NCI-H187 (cell line): ENCODE measurements around the gene TMEM134.
"Not testable (repeated sequence)": the region's sequence is repeated elsewhere in the genome, so short reads cannot be mapped to it uniquely, and the experiment has no call there.

Experiments
- DNase-seq, 2 experiments: peaks; one replicate each; lab custom pipeline; 2025; lab: John Stamatoyannopoulos, UW

Gene TMEM134

DNA sequence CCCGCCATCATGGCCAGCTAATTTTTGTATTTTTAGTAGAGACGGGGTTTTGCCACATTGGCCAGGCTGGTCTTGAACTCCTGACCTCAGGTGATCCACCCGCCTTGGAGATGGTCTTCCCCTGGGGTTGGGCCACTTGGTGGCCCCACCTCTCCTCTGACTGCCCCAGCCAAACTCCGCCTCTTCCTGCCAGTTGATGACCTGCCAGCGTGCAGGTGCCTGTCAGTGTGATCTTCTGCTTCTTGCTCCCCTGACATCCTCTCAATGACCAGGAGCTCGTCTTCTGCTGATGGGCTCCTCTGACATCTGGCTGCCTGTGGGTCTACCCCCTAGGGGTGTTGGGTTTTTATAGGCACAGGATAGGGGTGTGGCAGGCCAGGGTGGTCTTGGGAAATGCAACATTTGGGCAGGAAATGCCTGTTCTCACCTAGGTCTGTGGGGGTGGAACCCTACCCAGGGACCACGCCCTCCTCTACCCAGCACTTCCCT, 16.9 kb upstream of the TMEM134 start:
- not testable (repeated sequence) for DNase-seq

DNA sequence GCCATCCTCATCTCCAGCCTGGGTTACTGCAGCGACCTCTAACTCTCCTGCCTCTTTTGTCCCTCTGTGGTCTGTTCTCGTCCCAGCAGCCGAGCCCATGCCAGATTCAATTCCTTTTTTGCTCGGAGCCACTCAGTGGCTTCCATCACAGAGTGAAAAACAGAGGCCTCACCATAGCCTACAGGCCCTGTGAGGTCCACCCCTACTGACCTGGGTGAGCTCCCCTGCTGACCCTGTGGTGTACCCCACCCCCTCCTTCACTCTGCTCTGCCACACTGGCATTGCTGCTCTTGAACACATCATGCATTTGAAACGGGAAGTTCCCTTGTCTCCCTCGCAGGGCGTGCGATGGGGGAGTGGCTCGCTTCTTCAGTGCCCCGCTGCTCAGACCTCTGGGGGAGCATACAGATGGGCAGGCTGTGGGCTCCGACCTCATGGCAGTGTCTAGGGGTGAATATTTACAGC, 15.8 kb upstream of the TMEM134 start:
- DNase-seq, result no peak

DNA sequence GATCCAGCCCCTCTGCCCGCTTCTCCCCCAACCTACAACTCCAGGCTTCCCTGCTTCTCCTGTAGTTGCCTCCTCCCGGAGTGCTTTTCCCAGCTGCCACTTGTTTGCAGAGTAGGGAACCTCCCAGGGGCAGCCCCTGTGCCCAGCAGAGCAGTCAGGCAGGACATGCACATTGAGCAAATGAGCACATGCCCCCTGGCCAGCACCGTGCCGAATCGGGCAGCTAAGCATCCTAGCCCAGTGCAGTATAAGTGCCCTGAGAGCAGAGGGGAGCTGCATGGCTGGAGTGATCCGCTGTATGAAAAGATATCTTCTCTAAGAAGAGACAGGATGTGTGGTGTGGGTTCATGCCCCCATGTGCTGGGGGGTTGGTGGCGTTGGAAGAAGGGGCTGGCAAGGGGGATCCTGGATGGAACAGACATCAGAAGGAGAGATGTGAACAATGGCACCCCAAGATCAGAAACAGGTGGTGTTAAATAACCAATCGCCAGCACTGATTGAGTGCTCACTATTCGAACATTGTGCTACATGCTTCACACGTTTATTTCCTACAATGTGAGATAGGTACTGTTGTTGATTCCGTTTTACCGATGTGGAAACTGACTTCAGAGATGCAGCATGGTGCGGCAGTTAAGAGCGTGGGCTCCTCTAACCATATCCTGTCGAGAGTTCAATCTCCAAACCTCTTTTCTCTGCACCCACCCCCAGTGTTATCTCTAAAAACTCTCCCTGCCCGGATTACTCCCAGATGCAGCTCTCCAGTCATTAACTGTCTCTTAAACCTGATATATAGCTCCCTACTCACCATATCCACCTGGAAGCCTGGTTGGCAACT, 15.0 kb upstream of the TMEM134 start:
- no peak for DNase-seq

DNA sequence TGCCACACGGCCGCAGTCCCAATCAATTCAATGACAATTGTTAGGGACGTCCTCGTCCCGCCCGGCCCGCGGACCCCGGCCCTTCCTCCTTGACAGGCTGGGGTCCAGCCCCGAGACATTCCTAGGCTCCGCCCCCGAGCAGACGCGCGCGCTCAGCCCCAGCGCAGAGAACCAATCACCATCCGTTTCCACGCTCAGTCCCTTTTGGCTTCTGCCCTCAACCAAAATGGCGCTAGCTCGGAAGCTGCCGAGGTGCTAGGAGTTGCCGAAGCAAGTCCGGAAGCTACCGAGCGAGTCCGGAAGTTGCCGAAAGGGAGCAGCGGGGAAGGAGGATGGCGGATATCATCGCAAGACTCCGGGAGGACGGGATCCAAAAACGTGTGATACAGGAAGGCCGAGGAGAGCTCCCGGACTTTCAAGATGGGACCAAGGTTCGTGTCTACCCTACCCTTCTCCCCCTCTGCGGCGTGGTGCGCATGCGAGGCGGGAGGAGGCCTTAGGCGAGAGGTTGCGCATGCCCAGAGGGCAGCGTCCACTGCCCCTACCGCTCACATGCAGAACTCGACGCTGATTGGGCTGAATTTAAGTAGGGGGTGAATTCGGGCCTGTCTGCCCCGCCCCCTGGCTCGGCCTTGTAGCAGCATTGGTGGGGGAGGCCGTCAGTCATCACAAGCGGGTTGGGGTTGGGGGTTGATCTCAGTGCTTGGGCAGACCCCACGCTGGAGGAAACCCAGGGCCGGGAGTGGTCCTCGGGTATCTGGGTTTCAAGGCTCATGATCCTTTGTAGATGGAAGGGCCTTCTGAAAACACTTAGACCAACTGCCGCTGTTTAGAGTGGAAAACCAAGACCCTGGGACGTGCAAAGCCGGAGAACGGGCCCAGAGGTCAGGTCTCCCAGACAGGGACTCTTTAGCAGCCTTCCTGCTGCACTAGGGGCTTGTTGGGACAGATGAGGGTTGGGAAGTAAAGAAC, 14.1 kb upstream of the TMEM134 start, which contains the start of gene AIP:
Gene AIP (plus strand): TSS at position 200 of the 972 bp plus-strand sequence. CDS start 133 bp downstream, at position 333.
- DNase-seq, result peak; percentile 90 to 91

DNA sequence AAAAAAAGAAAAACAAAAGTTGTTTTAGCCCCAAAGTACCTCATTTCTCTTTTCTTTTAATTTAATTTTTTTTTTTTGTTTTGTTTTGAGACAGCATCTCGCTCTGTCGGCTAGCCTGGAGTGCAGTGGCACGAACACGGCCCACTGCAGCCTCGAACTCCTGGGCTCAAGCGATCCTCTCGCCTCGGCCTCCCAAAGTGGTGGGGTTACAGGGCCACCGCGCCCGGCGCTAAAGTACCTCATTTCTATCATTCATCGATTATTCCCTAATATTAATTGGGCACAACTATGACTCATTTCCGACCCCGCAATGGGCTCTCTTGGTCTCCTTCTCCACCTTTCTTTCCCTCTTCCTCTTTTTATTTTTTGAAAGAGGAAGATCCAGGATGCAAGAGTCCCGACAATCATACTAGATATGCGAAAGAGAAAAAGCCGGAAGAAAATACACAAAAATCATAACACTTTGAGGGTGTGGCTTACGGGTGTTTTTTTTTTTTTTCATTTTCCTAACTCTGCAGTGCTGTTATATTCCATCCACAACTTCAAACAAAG, 13.3 kb upstream of the TMEM134 start:
- no peak for DNase-seq

DNA sequence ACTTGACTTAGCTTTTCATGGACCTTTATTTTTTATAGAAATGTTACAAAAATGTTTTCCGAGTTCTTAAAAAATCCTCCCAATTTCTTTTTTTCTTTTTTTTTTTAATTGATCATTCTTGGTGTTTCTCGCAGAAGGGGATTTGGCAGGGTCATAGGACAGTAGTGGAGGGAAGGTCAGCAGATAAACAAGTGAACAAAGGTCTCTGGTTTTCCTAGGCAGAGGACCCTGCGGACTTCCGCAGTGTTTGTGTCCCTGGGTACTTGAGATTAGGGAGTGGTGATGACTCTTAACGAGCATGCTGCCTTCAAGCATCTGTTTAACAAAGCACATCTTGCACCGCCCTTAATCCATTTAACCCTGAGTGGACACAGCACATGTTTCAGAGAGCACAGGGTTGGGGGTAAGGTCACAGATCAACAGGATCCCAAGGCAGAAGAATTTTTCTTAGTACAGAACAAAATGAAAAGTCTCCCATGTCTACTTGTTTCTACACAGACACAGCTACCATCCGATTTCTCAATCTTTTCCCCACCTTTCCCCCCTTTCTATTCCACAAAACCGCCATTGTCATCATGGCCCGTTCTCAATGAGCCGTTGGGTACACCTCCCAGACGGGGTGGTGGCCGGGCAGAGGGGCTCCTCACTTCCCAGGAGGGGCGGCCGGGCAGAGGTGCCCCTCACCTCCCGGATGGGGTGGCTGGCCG, 8.4 kb upstream of the TMEM134 start:
- not testable (repeated sequence) for DNase-seq

DNA sequence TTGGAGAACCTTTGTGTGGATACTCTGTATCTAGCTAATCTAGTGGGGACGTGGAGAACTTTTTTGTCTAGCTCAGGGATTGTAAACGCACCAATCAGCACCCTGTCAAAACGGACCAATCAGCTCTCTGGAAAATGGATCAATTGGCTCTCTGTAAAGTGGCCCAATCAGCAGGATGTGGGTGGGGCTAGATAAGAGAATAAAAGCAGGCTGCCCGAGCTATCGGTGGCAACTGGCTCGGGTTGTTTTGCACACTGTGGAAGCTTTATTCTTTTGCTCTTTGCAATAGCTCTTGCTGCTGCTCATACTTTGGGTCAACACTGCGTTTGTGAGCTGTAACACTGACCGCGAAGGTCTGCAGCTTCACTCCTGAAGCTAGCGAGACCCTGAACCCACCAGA, 7.6 kb upstream of the TMEM134 start:
- DNase-seq, result not testable (repeated sequence)

DNA sequence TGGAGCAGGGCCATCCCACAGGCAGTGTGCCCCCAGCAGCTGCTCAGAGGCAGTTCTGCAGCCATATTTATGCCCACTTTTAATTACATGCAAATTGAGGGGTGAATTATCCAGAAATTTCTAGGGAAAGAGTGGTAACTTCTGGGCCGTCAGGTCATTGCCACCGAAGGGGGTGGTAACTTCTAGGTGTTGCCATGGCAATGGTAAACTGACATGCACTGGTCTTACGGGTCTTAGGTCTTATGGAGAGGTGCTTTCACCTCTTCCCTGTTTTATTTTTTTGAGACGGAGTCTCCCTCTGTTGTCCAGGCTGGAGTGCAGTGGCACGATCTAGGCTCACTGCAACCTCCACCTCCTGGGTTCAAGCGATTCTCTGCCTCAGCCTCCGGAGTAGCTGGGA, 3.8 kb upstream of the TMEM134 start:
- no peak for DNase-seq

DNA sequence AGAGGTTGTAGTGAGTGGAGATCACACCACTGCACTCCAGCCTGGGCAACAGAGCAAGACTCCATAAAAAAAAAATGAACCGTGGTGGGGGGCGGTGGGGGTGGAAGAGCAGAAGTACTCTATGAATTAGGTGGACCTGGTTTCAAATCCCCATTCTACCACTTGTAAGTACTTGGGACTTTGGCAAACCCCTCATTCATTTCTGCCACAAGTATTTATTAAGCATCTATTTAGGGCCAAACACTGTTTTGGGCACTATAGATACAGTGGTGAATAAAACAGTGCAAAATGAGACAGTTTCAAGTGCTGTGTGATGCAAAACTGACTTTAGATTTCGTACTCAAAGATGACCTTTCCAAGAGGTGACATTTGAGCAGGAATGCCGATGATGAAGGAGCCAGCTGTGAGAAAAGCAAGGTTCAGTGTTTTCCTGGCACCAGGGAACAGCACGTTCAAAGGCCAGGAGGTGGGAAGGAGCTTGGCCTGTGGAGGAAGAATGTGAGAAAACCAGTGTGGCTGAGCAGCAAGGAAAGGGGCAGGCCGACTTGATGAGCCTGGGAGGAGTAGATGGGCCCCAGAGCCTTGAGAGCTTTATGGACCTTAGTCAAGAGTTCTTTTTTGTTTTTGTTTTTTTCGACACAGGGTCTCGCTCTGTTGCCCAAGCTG, 1.4 kb upstream of the TMEM134 start:
- no peak for DNase-seq

DNA sequence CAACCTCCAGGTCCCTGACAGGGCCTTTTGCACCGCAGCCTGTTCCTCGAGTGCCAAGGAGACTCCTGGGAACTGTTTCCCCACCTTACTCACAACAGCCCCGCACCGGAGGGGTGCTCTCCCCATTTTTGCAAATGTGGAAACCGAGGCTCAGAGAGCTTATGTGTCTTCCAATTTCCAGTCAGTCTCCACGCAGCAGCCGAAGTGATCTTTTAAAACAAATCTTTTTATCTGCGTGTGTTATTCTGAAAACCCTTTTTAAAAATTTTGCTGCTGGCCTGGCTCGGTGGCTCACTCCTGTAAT, 409 bp upstream of the TMEM134 start:
- DNase-seq, result no peak

DNA sequence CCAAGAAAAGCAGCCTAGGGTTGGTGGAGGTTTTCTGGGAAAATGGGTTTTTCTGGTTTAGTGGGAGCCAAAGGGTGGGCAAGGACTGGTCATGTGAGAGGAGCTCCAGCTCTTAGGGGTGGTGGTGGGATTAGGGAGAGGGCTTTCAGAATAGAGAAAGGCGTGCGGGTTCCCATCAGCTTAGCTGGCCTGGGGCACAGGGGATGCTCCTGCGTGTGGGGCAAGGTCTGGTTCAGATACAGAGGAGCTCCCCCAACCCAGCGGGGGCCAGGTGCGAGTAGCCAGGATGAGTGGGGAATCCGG, 644 bp downstream of the TMEM134 start:
- DNase-seq, result no peak

DNA sequence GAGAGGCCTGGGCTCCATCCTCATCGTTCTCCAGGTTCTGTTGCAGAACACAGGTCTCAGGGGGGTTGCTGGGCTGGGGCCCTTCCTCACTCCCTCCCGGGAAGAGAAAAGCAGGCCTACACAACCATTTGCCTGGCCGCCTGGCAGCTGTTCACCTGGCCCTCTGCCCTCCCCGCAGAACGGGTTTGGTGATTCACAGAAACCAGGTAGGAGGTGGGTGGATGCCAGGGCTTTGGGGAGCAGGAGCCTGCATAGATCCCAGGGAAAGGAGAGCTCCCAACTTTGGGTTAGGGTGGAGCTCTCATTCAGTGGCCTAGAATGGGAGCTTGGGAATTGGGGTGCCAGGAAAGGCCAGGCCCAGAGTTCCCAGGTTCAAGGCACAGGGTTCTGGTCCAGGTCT, 995 bp downstream of the TMEM134 start:
- DNase-seq, result no peak

DNA sequence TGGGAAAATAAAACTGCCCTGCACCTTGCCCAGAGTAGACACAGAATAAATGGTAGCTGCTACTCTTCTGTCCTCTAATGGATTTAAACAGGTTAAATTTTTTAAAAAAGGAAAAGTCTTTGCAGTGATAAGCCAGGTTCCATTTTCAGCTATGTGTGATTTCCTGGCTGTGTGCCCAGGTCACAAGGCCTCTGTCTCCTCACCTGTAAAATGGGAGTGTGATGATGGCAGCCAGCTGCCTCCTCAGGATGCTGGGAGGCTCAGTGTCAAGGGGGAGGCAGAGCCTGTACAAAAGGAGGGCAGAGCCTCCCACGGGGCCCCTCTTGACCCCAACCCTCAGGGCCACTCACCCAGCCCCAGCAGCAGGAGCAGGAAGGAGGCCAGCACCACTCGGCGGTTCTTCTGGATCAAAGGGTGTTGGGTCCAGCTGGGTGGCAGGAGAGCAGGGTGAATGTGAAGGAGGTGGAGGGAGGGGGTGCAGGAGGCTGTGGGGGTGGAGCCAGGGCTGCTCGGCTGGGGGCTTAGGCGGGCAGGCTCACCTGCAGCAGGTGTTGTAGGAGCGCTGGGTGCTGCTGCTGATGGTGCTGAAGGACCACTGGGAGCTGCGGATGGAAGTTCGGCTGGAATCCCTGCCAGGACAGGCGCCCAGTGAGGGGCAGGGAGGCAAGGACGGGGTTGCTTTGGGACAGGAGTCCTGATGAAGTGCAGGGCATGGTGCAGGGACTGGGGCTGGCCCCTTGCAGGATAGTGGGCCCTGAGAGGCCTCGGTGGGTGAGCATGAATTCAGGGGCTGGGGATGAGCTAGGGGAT, 1.9 kb downstream of the TMEM134 start:
- no peak for DNase-seq

DNA sequence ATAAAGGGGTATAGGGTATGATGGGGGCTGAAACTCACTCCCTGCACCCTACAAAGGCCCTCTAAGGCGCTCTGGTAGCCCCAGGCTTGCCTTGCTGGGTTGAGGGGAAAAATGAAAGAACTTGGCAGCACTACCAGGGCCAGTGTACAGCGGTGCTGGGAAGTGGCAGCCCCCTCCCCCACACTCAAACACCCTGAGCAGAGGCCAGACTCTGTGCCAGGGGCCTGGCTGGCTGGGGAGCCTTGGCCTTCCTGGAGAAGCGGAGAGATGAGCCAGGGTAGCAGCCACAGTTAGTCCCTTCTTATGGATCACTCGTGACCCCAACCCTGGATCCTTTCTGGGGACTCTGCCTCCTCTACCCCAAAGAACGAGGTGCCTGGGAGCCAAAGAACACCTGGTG, 2.7 kb downstream of the TMEM134 start:
- DNase-seq, result no peak

DNA sequence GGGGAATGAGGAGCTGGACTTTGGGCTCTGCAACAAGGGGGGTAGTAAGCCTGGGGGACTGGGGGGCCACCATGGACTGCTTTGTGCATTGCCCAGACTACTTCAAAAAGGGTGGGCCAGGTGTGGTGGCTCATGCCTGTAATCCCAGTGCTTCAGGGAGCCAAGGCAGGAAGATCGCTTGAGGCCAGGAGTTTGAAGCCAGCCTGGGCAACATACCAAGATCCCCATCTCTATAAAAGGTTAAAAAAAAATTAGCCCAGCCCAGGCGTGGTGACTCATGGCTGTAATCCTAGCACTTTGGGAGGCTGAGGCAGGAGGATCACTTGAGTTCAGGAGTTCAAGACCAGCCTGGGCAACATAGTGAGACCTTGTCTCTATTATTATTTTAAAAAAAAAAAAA, 3.5 kb downstream of the TMEM134 start:
- not testable (repeated sequence) for DNase-seq

DNA sequence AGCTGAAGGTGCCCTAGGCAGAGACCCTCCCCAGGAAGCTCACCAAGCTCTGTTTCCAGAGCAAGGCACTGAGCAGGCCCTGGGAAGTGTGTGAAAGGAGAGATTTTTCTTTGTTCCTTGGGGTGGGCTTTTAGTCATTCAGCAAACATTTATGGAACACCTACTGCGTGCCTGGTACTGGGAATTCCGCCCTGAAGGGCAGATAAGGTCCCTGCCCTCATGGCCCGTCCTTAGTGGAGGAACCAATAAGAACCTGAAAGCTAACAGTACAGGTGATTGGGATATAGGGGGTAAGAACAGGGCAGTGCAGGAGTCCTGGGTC, 3.9 kb downstream of the TMEM134 start:
- no peak for DNase-seq

DNA sequence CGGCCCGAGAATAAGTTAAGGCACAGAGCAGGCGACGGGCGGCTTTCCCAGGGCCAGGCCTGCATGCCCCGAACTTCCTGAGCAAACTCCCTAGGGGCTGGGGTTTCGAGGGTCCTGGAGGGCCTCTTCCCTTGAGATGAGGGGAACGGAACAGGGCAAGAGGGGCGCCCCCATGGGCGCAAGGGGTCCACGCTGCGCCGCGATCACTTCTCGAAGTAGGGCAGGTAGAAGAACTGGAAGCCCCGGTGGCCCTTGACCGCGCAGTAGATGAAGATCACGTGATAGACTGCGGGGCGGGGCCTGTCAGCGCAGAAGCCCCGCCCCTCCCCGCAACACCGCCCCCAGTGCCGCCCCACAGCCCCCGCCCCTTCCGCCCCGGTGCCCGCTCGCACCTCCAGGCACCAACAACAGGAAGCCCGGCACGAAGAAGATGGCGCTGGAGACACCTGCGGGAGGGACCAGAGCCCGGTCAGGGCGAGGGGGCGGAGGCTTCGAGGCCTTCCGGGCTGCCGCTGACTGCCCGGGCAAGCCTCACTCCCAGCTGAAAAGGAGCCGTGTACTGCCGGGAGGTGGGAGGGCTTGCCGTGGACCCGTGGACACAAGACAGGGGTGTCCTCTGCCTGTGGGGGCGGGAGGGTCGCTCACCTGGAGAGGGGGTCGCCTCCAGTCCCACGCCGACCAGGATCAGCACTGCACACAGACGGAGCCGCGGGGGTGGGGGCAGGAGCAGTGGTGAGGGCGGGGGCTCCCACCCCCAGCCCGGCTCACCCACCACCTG, 4.5 kb downstream of the TMEM134 start:
- DNase-seq, result peak; percentile 71 to 79

DNA sequence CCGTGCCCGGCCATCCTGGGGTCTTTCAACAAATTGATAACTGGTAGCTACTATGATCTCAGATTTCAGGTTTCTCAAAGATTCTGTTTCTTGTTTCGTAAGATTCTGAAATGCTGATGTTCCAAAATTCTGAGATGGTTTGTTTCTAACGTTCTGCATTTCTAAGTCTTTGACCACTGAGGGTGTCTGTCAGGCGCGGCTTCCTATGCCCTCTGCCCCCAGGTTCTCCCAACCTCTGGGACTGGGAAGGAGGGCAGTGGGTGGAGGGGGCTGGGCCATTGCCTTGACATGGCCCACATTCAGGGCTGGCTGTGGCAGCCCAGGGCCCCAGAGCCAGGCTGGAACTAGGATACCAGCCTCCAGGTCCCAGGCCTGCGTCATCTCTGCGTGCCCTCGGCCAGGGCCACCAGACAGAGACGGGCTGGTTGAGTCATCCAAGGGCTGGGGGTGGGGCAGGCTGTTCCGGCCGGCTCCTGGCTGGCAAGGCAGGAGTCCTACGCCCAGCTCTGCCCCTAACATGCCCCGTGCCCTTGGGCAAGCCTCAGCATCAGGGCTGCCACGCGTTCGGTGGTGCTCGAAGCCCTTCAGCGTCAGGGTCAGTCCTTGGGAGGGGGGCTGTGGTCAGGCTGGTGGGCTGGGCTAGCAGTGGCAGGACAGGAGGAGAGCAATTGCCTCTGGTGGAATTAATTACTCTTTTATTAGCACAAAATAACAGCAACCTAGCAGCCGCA, 5.2 kb downstream of the TMEM134 start:
- no peak for DNase-seq

DNA sequence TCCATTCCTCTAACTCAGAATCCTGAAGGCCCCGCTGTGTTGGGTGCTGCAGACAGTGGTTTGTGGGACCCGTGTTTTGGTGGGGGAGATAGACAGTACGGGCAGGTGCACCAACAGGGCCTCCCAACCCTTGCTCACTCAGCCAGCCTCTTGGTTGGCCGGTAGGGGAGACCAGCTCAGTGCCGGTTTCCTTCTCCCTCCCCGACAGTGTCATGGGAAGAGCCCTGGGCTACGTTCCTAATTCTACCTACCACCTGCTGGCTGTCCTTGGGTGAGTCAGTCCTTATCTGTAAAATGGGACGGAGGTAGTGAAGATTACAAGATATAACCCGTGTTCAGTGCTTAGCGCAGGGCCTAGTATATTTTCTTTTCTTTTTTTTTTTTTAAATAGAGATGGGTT, 5.9 kb downstream of the TMEM134 start:
- no peak for DNase-seq
